GM21723 (cell line): ENCODE measurements around the gene TNIP1.

Experiments
- ATAC-seq: cut with Tn5 transposase; IDR thresholded peaks from one replicate; pipeline ENCODE4 v1.9.1; 2021; ENCODE audit warnings: mild to moderate bottlenecking, moderate library complexity; ENCODE audit not compliant: unreplicated experiment

TNIP1 gene

GRCh38 chr5:151085517-151086041 lies 4.7 kb upstream of the TNIP1 start:
- ATAC-seq: peak; percentile 26

GRCh38 chr5:151084363-151084762 lies 3.5 kb upstream of the TNIP1 start:
- no peak for ATAC-seq

GRCh38 chr5:151083081-151083676 lies 2.3 kb upstream of the TNIP1 start:
- no peak for ATAC-seq

- no peak for ATAC-seq
Measured at GRCh38 chr5:151082282-151082902, 1.6 kb upstream of the TNIP1 start.

GRCh38 chr5:151081431-151082281 lies 822 bp upstream of the TNIP1 start:
- ATAC-seq: no peak

- ATAC-seq: no peak
Measured at GRCh38 chr5:151079838-151080612, 809 bp downstream of the TNIP1 start.

- ATAC-seq: peak; percentile 52
Measured at GRCh38 chr5:151078490-151079262, 2.2 kb downstream of the TNIP1 start.

- ATAC-seq: no peak
Measured at GRCh38 chr5:151077967-151078366, 2.9 kb downstream of the TNIP1 start.

GRCh38 chr5:151077419-151077818 lies 3.4 kb downstream of the TNIP1 start:
- no peak for ATAC-seq

- ATAC-seq: no peak
Measured at GRCh38 chr5:151076616-151077015, 4.2 kb downstream of the TNIP1 start.

GRCh38 chr5:151075698-151076331 lies 5.0 kb downstream of the TNIP1 start:
- ATAC-seq: no peak

GRCh38 chr5:151074557-151074956 lies 6.3 kb downstream of the TNIP1 start:
- no peak for ATAC-seq

- ATAC-seq: no peak
Measured at GRCh38 chr5:151073280-151073679, 7.6 kb downstream of the TNIP1 start.

GRCh38 chr5:151072630-151073025 lies 8.2 kb downstream of the TNIP1 start:
- no peak for ATAC-seq

- no peak for ATAC-seq
Measured at GRCh38 chr5:151071848-151072629, 8.8 kb downstream of the TNIP1 start.

- no peak for ATAC-seq
Measured at GRCh38 chr5:151071021-151071420, 9.8 kb downstream of the TNIP1 start.

- ATAC-seq: no peak
Measured at GRCh38 chr5:151070449-151070848, 10.4 kb downstream of the TNIP1 start.

GRCh38 chr5:151068433-151069197 lies 12.2 kb downstream of the TNIP1 start:
- ATAC-seq: peak; percentile 67
